GDM1 (cell line): ENCODE data around the gene TOM1.

Experiments
- DNase-seq: peaks from one replicate; lab custom pipeline; 2025; lab: John Stamatoyannopoulos, UW

The TOM1 gene

DNA sequence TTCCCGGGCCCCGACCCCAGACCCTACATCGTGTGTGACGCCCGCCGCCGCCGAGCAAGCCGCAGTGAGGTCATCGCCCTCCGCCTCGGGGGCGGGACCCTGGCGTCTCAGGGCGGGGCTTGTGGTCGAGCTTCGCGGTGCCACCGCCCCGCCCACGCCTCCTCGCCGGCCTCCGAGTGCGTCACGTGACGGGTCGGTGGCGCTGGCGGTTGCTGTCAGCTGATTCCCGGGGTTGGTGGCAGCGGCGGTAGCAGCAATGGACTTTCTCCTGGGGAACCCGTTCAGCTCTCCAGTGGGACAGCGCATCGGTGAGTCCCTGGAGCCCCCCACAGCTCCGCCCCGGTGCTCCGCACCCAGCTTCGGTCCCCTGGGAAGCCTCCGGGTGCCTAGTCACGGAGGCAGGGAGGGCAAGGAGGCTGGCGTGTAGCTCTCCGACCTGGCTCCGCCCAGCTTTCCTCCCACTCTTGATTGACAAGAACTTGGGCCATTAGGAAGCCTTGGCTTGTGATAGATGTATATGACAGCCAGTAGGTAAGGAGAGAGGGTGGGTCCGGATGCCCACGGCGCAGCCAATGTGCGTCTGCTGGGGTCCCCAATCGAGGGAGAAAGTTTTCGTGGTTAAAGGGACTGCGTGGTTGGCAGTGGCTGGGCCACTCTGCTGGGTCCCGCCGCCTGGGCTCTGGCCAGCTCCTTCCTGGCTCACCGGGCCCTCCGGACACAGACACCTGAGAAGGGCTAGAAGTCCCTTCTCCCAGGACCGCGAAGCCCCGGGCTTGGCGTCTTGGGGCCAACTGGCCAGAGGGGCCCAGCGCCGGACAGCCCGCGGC lies at the start of gene TOM1:
Gene TOM1 (plus strand): TSS at position 222 of the 827 bp plus-strand sequence. CDS start 35 bp downstream, at position 257.
- DNase-seq: peak; percentile 94

DNA sequence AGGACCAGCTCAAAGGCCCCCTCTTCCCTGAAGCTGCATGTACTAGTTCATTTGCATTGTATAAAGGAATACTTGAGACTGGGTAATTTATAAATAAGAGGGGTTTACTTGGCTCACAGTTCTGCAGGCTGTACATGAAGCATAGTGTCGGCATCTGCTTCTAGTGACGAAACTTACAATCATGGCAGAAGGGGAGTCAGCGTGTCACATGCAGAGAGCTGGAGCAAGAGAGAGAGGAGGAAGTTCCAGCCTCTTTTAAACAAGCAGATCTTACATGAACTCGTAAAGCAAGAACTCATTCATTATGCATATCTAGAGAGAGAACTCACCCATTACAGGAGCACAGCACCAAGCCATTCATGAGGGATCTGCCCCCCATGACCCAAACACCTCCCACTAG lies 49.5 kb upstream of the TOM1 start:
- no peak for DNase-seq

DNA sequence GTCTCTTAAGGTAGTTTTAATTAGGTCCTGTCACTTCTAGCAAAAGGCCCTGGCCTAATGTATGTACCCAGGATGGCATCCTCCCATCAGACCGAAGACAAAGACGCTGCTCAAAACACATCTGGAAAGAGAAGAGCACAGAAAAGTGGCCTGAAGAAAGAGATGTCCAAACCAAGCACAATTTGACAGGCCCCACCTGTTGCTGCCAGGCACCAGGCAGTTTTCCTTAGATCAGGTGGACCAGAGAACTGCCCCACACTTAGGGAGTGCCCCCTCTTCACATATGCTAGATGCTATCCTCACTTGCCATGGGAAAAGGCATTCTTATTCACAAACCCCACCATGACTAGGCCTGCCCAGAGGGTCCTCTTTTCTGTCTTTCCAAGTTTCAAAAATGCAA lies 45.7 kb upstream of the TOM1 start:
- no peak for DNase-seq

DNA sequence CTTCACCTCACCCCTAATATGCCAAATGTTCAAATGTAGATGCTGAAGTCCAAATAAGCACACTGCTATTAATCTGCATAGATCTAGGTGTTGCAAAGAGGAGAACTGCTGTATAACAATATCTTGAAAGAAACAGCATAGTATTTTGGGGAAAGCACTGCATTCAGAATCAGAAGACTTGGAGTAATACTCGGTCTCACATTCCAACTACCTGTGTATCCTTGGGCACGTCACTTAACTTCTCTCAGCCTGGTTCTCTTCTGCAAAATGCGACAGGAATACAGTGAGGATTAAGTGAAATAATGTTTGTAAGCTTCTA lies 42.7 kb upstream of the TOM1 start:
- DNase-seq: no peak

DNA sequence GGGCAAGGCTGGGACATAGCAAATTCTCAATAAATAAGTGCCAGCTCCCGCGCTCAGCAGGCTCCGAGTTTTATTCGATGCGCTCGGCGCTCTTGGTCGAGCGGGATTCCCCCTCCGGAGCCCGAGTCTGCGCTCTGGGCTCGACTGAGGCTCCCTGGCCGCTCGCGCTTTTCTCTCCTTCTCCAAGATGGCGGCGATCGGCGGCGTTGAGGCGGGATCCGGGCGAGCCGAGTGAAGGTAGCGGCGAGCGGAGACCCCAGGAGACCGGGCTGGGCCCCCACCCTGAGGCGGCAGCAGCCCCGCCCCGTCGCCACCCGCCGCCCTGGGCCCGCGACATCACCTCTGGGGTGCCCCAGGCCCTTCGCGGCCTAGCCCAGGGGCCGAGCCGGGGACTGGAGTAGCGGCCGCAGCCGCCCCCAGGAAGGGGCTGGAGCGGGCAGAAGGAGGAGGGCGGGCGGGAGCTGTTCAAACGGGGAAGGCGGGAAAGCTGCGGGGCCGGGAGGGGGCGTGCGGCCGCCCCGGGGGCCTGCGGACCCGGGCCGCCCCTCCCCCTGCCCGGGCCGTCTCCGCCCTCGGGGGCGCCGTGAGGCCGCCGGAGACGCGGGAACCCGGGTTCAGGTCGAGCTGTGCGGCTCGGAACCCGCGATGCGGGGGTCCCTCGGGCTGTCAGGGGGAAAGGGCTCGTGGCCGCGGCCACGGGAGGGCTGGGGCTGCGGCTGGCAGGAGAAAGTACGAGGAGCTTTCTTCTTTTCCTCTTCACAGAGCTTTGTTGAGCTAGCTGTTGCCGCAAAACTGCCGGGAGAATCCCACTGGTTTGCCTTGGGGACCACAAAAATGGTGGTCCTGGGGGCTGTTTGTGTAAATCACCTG lies 42.1 kb upstream of the TOM1 start, which contains the start of gene HMGXB4:
Gene HMGXB4 (plus strand): TSS at position 173 of the 870 bp plus-strand sequence. CDS start 4,898 bp downstream, outside the sequence.
- DNase-seq: peak; percentile 75

DNA sequence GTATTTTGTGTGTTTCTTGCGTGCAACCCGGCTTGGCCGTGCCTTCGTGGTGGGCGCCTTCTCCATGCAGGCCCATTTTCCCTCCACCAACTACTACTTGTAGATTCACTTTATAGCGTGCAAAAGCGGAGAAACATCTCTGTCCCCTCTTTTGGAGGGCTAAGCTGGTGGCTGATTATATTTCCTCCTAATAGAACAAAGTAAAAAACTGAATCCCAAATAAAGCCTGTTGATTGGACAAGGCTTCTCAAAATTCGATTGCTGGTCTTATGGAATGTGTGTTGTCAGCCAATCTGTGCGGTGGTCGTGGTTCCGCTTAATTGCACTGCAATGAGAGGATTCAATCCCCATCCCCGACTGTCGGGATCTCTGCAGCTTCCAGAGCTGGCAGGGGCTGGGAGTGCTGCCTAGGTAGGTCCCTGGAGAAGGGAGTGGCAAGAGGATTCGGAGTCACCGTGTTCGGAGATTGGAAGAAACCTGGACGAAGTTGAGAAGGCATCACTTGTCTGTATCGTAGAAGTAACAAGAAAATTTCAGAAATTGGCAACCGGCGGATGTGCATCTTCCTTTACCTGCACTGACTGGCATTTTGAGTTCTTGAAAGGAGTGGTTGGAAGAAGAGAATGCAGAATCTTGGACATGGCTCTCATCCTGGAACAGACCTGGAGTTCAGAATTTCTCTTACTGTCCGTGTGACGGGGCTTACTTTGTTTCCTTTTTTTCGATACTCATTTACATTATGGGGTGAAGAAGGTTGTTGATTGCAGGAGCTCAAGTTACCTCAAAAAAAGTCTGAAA lies 41.3 kb upstream of the TOM1 start:
- DNase-seq: no peak

DNA sequence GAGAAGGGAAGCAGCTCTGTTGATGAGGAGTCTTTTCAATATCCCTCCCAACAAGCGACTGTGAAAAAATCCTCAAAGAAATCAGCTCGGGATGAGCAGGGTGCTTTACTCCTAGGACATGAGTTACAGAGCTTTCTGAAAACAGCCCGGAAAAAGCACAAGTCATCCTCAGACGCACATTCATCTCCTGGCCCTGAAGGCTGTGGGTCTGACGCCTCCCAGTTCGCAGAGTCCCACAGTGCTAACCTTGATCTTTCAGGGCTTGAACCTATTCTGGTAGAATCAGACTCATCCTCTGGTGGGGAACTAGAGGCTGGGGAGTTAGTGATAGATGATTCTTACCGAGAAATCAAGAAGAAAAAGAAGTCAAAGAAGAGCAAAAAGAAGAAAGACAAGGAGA lies 34.7 kb upstream of the TOM1 start:
- no peak for DNase-seq

DNA sequence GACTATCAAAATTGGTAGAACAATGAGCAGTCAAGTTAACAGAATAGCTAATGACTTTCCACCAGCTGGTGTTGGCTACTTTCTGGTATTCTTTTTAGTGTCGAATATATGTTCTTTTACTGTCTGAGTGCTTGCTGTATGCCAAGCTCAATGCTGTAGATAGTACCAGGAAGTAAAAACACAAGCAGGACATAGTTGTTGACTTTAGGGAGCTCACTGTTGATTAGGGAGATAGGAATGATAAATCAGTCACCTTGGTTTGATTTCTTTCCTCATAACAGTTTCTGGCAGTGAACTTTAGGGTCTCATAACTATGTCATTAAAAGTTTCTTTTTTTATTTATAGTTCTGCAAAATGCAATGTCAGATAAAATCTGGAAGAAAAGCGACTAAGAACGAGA lies 33.4 kb upstream of the TOM1 start:
- no peak for DNase-seq

DNA sequence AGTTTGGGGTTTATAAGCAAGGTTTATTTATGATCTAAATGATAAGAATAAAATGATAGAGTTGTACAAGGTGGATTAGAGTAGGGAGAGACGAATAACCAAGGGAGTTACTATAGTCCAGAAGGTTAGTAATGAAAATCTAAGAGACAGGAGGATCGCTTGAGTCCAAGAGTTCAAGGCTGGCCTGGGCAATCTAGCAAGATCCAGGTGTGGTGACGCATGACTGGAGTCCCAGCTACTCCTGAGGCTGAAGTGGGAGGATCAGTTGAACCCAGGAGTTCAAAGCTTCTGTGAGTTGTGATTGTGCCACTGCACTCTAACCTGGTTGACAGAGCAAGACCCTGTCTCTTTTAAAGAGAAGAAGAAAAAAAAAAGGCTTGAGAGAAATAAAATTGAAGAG lies 30.1 kb upstream of the TOM1 start:
- DNase-seq: no peak

DNA sequence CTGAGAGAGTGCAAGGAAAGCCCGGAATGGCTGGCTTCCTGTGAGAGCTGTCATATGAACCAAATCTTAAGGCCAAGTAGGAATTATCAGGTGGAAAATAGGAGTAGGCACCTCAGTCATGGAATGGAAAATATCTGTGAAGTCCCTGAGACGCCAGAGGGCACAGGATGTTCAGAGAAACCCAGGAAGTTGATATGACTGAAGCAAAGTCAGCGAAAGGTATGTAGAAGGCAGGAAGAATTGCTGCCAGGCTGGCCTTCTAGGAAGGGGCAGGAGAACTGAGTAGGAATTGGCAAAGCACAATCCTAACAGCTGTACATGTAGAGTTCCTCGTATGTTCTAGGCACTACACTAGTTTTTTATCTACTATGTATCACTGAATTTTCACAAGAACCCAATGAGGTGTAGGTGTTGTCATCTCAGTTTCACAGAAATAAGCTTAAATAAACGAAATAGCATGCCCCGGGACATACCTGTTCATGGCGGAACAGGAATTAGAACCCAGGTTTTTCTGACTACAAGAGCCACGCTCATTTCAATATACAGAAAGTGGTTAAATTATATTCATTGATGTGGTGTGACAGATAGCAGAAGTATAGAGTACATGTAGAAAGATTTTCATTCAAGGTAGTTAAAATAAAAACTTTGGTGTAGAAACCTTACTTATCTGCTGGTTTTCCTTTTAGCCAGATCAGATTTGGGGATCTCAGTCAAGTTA lies 25.4 kb upstream of the TOM1 start:
- no peak for DNase-seq

DNA sequence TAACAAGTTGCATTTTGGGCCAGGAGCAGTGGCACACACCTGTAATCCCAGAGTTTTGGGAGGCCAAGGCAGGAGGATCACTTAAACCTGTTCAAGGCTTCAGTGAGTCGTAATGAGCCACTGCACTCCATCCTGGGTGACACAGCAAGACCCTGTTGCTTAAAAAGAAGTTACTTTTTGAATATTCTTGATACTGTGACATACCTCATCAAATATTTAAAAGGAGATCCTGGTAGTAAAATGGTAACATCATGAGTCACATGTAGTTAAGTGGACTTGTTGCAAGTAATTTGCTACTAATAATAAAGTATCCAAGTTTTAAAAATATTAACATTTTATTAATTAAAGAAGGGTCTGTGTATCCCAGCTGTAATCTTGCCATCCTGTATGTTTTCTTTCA lies 24.1 kb upstream of the TOM1 start:
- no peak for DNase-seq

DNA sequence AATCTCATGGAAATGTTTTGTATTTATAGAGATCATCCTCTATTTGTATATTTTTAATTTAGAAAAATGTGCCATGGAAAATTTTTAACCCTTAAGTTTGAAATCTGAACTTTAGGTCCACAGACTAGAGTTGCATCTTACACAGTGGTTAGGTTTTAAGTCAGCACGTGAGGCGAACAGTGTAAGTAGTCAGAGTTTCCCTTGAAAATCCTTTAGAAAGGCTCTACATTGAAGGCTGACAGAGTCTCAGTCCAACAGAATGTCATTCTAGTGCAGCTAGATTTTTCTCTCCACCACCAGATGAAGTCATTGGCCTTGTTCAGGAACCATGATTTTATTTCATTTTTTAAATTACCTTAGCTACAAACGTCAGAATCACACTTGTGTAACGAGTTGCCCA lies 23.7 kb upstream of the TOM1 start:
- DNase-seq: no peak

DNA sequence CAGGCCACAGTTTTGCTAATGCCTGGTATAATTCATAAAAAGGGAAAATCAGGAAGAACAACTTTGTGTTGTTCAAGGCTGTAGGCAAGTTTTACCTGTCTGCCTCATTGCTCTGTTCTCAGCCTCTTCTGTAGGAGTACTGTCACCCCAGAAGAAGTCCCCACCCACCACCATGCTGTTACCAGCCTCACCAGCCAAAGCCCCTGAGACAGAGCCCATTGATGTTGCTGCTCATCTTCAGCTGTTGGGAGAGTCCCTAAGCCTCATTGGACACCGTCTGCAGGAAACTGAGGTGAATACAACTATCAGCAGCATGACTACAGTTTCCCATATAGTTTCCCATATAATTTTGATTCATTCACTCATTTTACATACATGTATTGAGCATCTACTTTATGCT lies 11.6 kb upstream of the TOM1 start:
- no peak for DNase-seq

DNA sequence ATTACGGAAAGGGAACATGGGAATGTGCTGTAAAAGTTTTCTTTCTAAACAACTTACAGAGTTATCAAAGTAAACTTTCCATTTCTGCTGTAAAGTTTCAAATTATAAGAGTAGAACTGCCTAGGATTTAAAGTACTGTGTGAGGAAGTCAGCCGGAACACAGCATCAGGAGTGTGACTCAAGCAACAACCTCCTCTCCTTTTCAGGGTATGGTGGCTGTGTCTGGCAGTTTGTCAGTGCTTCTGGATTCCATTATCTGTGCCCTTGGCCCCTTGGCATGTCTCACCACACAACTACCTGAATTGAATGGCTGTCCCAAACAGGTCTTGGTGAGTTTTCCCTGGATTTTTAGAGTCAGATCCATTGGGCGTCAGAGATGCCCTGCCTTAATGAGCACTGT lies 6.9 kb upstream of the TOM1 start:
- no peak for DNase-seq

DNA sequence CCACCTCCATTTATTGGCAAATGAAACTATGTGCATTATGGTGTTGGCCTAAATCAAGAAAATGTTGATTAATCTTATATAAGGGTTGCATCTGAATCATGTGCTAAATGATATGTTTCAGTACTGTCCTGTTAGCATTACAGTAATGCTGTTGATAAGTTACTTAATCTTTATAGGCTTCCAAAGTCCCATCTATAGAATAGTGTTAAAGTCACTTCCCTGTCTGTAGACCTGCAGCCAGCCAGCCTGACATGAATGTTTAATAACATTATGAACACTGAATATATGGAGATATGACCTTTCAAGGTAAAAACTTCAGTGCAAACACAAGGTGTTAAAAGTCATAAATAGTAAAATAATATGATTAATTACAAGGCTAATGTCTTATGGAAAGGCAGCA lies 3.6 kb upstream of the TOM1 start:
- no peak for DNase-seq

DNA sequence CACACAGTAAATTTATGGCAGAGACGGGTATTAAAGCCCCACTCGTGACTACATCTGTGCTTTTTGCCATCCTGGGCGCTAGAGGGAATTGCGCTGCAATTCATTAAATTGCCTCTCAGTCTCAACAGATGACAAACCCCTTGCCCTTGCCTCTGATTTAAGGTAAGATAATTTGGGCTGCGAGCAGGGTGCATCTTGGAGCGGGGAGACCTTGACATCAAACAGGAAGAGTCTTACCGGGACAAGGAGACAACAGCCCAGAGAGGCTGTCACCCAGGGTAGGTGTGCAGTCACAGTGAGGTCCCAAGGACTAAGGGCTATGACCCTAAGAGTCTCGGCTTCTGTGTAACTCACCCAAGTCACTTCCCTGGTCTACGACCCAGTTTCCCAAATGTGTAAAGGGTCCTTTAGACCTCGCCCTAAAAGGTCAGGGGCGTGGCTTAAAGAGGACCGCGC lies 449 bp upstream of the TOM1 start:
- DNase-seq: no peak

DNA sequence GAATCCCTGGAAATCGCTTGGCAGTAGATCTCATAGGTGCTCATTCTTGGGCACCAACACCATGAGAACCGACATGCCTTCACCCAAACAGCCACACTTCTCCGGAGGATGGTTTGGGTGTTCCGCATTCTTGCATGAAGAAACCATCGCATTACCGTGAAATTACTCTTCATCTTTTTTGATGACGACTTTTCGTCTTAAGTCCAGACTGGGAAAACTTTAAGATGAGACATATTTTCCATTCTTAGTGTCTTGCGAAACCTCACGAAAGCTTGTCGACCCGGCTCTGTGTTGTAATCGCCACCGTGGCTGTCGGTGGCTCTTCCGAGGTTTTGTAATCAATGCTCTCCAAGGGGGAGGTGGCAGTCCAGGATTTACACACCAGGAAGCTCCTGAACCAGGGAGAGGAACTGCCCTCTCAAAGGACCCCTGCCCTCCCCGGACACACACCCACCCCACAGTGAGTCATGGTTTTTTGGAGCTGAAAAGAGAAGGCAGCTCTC lies 1.7 kb downstream of the TOM1 start:
- no peak for DNase-seq

DNA sequence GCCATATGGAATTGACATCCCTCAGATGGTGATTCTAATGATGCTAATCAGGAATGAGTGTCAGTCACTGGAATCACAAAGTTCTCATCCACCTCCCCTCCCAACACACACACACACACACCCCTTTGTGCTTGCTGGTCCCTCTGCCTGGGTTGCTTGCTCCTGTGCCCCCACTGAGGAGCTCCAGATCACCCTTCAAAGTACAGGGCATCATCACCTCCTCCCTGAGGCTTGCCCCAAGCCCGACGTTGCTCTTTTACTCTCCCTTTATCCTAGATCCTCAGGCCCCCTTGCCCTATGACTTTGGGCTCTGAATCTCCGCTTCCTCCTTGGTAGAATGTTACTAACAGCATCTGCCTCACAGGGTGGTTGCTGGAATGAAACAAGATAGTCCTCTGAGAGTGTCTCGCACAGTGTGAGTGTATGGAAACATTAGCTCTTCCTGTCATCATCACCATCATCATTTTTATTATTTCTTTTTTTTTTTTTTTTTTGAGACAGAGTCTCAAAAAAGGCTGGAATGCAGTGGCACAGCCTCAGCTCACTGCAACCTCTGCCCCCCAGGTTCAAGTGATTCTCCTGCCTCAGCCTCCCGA lies 3.4 kb downstream of the TOM1 start:
- no peak for DNase-seq

DNA sequence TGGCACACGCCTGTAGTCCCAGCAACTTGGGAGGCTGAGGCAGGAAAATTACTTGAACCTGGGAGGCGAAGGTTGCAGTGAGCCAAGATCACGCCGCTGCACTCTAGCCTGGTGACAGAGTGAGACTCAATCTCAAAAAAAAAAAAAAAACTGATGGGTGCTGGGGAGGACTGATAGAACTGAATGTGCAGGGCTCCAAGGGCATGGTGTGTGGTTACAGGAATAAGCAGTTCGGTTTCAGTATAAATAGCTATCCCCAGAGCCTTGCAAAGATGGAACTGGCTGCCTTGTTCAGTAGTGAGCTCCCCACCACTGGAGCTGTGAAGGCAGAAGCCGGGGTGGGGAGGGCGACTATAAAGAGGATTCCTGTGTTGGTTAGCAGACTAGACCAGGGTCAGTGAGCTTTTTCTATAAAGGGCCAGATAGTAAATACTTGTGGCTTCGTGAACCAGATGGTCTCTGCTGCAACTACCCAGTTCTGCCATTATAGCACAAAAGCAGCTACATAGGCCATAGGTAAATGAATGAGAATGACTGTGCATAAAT lies 5.9 kb downstream of the TOM1 start:
- no peak for DNase-seq

DNA sequence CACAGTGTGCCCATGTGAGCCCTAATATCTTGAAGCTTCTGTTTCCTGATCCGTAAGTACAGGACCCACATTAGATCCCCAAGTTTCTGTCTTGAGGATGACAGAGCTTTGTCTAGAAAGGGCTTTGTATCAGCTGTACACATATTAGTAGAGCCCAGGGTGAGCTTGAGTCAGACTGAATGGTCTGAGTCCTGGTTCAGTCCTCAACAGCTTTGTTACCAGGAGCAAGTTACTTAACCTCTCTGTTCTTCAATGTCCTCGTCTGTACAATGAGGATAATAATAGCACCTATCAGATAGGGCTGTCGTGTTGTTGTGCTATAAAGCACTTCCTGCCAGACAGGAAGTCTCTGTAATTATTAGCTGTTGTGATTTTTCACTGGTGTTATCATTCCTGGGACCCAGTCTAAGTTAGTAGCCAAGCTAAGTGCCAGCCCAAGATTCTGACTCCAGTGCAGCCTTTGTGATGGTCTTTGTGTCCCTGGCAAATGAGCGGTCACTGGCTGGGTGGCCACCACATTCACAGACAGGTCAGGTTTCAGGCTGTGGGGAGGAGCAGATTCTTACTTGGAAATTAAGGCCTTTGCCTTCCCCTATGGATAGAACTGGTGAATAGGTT lies 6.8 kb downstream of the TOM1 start:
- DNase-seq: no peak
